CD4-positive, alpha-beta T cell treated with Interleukin-4 for 1 hour (primary cell): Measurements from ENCODE around the gene RBFOX2.

ENCODE experiments used
- DNase-seq, 2 donors: peaks; one replicate each; pipeline ENCODE4 v3.0.0-alpha.2; 2020 to 2022

The RBFOX2 gene

DNA sequence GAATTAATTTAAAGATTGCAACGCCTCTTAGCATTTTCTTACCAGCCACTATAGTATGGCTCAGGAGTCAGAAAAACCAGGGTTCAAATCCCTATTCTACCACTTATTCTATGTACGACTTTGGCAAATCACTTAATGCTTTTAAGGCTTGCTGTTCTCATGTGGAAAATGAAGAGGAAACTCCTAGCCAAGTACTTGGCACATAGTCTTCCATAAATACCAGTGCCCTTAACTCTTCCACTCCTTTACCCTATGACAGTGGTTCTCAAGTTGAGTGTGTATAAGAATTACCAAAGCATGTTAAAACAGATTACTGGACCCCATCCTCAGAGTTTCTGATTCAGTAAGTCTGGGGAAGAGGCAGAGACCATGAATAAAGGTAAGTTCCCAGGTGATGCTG lies 107.6 kb downstream of the RBFOX2 start:
- no peak for DNase-seq

DNA sequence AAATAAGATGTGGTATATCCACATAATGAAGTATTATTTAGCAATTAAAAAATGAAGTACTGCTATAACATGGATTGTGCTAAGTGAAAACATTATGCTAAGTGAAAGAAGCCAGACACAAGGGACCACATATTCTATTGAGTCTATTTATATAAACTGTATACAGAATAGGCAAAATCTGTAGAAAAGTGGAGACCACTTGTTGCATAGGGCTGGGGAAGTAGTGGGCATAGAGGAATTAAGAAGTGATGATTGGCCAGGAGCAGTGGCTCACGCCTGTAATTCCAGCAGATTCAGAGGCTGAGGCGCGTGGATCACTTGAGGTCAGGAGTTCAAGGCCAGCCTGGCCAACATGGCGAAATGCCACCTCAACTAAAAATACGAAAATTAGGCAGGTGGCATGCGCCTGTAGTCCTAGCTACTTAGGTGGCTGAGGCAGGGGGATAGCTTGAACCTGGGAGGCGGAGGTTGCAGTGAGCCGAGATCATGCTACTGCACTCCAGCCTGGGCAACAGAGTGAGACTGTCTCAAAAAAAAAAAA lies 109.6 kb downstream of the RBFOX2 start:
- no peak for DNase-seq

DNA sequence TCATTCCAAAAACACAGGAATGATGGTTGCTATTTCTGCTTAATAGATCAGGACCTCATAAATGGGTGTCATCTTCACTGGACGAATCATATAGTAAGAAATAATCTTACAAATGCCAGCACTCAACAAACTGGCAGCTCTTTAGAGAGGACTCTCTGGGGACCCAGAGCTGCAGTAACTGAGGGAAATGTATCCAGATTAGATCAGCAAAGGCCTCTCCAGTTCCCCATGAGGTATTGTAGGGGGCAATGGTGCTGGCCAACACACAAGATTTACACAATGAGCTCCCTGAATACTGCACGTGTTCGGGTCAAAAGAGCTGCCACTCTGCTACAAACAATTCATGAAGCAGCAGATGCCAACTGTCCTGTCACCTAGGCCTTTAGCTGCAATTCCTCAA lies 110.2 kb downstream of the RBFOX2 start:
- no peak for DNase-seq

DNA sequence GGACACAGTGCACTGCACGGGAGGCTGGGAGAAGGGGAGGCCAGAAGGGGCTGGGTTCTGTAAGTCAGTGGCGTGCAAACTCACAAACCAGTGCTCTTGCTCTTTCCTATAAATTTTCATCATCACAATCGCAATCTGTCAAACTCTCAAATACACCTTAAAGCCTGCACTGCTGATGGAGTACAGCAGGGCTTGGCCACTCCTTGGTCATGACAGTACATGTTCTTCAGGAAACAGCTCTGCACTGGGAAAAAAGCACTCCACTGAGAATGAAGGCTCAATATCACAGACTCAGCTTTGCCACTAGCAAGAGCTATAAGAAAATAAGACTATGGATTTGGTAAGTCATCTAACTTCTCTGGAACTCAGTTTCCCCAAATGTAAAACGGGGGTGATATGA lies 111.0 kb downstream of the RBFOX2 start:
- no peak for DNase-seq

GRCh38 chr22:35915477-35916013 lies 113.1 kb downstream of the RBFOX2 start:
- DNase-seq: no peak

- peak; percentile 9 to 16 for DNase-seq
Measured at GRCh38 chr22:35914665-35915476, 113.8 kb downstream of the RBFOX2 start.

DNA sequence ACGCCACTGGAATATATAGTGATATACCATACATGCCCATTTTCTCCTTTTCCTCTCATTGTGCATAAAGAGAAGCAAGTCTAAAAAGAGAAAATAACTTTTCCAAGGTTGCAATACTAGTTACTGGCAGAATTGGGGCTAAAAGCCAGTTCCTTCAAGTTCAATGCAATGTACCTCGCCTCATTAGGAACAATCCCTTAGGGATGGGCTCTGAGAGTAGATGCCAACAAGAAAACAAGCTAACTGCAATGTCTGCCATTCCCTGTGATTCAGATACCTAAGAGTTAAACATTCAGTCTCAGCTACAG lies 114.3 kb downstream of the RBFOX2 start:
- DNase-seq: no peak

GRCh38 chr22:35913925-35914324 lies 114.7 kb downstream of the RBFOX2 start:
- DNase-seq: no peak

GRCh38 chr22:35912658-35913057 lies 116.0 kb downstream of the RBFOX2 start:
- DNase-seq: no peak

DNA sequence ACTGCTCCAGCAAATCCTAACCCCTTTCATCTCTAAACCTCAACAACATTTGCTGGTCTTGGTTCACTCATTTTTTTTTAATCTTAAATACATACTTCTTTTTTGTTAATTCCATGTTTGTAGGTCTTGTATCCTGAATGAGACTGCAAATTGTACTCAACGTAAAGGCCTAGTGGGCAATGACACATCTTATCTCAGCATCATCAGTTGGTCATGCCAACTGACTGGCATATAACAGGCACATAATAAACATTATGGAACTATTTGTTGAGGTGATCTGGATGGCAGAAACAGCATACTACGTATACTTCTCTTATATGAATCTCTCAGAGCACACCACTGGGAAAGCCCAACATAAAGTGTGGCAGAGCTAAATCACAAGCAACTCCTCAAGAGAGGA lies 116.7 kb downstream of the RBFOX2 start:
- no peak for DNase-seq

DNA sequence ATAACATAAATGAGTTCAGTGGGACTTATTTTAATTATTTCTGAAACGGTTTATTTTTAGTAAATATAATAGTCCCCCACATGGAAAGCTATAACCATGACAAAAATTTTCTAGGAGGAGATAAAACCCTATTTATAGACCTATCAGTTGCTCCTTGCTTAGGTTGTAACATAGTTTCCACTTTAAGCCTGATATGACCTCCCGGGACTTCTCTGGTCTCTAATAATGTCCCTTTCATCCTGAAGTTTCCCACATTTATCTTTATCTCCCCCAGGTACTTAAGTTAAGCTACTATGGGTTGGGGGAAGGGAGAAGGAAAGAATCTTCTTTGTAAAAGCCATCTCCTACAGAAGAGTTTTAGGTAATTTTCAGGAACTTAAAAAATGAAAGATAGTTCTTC lies 117.7 kb downstream of the RBFOX2 start:
- no peak for DNase-seq

DNA sequence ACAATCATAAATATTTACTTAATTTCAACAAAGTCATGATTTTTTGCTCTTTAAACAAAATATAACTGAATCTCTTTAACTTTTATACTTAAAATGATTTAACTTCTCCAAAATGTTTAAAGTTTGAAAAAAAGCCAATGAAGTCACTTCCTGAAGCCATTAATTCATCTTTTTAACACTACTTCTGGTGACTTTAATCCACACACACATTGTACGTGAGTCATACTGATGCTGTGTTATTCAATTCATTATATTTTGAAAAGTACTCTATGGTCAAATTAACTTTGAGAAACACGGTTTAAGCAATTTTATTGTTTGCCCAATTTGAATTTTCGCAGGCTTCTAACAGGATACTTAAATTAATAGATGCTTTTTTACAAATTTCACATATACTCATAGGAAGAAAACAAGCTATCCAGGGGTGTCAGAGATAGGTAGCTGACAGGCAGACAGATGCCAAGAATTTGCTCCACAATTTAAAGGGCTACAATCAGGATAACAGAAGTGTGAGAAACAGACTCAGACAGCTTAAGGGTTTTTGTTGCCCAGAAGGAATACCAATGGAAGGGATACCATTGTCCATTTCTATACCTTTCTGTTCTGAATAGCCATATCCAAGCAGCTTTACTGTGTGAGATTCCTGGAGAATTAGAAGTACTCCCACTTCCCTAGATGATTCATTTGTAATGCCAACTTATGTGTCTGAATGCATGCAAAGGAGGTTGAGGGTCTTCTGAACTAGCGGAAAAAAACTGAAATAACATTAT lies 118.4 kb downstream of the RBFOX2 start:
- DNase-seq: no peak

DNA sequence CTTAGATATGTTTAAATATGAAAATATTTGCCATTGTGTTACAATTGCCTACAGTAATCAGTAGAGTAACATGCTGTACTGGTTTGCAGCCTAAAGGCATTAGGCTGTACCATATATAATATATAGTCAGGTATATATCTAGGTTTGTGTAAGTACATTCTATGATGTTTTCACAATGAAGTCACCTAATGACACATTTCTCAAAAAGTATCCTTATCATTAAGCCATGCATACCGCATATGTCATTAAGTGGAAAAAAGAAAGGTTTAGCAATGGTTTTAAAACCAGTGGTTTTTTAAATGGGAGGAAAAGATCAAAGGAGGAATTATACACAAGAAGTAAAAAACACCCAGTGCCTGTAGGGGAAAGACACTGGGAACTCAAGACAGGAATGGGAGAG lies 122.7 kb downstream of the RBFOX2 start:
- no peak for DNase-seq

GRCh38 chr22:35904752-35905151 lies 123.9 kb downstream of the RBFOX2 start:
- no peak for DNase-seq

GRCh38 chr22:35904336-35904692 lies 124.3 kb downstream of the RBFOX2 start:
- DNase-seq: no peak

DNA sequence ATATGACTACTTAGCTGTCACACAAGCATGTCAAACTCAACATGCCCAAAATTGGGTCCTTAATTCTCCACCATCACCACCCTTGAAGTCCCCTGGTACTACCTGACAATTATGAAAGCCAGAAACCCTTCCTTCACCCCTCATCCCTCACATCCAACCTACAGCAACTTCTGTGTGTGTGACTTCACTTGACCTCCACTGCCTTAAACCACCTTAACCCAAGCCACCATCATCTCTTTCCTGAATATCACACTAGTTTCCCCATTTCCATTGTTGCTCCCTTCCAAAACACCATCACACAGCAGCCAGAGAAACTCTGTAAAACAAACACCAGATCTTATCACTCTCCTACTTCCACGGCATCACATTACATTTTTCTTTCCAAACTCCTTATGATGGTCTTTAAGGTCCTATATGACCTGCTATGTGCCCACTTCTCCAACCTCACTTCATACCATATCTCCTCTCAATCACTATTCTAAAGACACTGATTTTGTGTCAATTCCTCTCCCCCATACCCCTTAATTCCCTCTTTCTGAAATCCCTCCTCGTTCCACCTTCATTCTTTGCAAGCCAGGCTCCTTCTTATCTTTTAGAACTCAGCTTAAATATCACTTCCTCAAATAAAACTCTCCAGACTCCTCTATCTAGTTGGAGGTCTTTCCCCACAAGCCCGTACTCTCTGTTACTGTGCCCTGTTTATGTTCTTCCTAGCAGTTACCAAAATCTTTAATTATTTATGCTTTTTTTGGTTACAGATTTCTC lies 124.9 kb downstream of the RBFOX2 start:
- no peak for DNase-seq

GRCh38 chr22:35900483-35901168 lies 128.0 kb downstream of the RBFOX2 start:
- DNase-seq: peak in 1 of 2 donors; percentile 30

DNA sequence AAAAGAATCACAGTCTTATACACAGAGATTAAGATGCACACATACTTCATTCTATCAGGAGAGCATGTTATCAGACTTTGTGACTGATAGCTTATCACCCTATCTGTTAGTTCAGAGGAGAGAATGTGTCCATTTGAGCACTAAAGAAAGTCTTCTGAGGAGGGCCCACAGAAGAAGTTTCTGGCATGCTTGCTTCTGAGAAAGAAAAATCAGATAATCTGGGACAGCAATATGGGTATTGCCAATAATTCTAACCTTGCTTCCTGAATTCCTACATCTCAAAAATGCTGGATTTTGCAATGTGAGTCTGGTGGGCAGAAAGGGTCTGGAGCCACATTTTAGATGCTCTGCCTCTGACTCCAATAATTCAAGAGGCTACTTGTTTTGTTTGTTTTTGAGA lies 128.9 kb downstream of the RBFOX2 start:
- DNase-seq: no peak

- DNase-seq: no peak
Measured at GRCh38 chr22:35896111-35896705, 132.4 kb downstream of the RBFOX2 start.

DNA sequence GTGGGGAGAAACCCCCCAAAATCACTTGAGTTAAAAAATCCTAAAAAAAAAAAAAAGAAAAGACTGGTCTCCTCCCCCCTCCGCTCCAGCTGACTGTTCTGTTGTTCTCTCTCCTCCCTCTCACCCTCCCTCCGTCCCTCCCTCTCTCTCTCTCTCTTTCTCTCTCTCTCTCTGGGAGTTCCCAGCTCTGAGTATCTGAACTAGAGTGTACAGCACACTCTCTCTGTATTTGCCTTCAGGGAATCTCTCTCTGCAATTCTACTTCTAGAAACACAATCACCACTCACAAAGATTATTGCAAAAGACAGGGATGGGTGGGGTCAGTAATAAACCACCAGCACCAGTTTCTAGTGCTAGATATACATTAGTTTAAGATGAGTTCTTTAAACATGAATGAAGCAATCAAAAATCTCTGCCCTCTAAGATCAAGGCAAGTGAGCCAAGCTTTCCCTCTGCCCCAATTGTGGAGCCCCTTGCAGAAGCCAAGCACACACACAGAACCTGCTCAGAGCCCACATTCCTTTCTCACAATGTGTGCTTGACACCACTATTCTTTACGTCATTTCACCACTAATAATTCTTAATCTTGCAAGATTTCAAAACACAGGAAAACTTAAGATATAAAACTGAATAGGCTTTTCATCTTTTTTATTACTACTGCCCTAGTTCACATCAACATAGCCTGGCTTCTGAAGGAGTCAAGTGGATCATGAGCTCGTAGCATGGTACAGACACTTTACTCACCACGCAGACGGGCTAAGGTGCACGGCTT lies 133.5 kb downstream of the RBFOX2 start:
- DNase-seq: no peak

DNA sequence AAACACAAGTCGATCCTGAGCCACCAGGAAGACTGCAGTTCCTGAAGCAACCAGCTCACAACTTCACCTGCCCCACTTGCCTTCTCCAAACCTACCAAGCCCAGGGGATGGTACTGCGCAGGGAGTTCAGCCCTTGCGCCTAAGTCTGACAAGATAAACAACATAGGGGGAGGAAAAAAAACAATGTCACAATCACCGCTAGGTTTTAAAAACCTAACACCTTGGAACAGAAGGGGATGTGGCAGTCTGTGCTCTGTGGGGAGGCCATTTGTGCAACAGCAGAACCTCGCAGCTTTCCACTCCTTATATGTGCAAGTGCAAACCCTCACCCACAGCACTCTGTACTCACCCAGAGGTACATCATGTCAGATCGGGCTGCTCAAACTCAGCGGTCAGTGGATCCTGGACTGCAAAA lies 134.2 kb downstream of the RBFOX2 start:
- no peak for DNase-seq
